Urinary bladder (tissue), 4 donors: ENCODE data around the gene CCDC57. TPM values are rescaled to one million over a fixed set of nuclear protein-coding genes. Genes with fewer than 3 reads are reported as not detected.
A peak's percentile ranks its signal among the peaks of the same experiment; 100 is the strongest.

Experiments
- DNase-seq: peaks from one replicate; pipeline ENCODE4 v3.0.0-alpha.2; 2015; ENCODE audit errors: extremely low spot score
- H3K27ac ChIP-seq: one replicate; pipeline ENCODE4 v1.5.1; 2013; ENCODE audit warnings: low read depth, mild to moderate bottlenecking, moderate library complexity
- H3K36me3 ChIP-seq: one replicate; pipeline ENCODE4 v1.6.1; 2013; ENCODE audit warnings: mild to moderate bottlenecking, moderate library complexity; ENCODE audit not compliant: insufficient read depth
- H3K4me1 ChIP-seq: one replicate; pipeline ENCODE4 v1.6.1; 2013; ENCODE audit warnings: mild to moderate bottlenecking, moderate library complexity; ENCODE audit not compliant: insufficient read depth
- H3K4me3 ChIP-seq: one replicate; pipeline ENCODE4 v1.5.1; 2013; ENCODE audit warnings: low read depth, low read length
- WGBS: extraction: QIAGEN DNeasy Blood & Tissue Kit; methylation state at CpG from one replicate; pipeline ENCODE4 v1.1.7; 2013; 5-methylcytosine and 5-hydroxymethylcytosine counted together
- polyA plus RNA-seq: library from polyadenylated mRNA; stranded (reverse); fragments of 200-250 nt; gene quantifications from one replicate; pipeline ENCODE4 v1.2.3, GENCODE V29; 2013
- total RNA-seq: library from RNA; depleted of rRNA; stranded (reverse); fragments of >200 nt; gene quantifications from one replicate; pipeline ENCODE4 v1.2.3, GENCODE V29; 2014
- donor health status: healthy with polysubstance abuse.
- donor health status: healthy.

CCDC57 gene
- total and polyA plus RNA-seq, 2 donors = 23.7 to 25.9 TPM

DNA sequence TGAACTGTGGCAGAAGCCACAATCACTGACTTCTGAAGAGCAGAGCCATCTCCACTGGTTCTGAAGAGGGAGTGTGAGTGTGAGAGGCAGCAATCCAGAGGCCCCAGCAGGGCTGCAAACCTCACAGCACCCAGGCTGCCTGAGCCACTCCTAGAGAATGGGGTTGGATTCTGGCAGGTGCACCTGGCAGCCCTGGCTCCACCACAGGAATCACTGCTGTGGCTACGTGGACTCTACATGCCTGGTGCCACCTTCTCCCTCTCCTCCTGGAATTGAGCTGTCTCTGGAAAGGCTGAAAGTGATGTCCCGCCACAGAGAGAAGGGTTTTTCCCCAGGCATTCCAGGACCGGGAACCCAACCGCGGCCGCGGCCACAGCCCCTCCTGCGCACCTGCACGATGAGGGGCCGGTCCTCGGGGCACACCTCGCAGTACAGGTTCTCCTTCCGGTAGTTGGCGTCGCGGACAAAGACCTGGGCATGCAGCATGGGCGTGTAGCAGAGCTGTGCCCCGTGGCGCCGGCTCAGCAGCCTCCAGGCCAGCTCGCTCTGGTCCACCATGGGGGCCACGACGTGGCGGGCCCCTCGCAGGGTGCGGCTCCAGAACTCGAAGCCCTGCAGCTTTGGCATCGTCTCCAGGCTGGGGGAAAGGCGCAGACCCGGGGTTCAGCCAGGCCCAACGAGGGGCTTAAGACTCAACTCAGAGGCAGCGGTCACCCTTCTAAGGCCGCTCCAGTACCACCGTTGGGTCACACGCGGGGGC is 148.0 kb downstream of the CCDC57 start:
- Histone ChIP-seq H3K4me1 (peaks cover 4% of the 10 kb centered on the region), H3K36me3 (no peaks in the 10 kb centered on the region), H3K4me3 (peak overlapping the region; percentile 94), H3K27ac (peak overlapping the region; percentile 45)
- WGBS = 33% methylated on average over 36 of the region's 36 CpGs
- DNase-seq = no peak

DNA sequence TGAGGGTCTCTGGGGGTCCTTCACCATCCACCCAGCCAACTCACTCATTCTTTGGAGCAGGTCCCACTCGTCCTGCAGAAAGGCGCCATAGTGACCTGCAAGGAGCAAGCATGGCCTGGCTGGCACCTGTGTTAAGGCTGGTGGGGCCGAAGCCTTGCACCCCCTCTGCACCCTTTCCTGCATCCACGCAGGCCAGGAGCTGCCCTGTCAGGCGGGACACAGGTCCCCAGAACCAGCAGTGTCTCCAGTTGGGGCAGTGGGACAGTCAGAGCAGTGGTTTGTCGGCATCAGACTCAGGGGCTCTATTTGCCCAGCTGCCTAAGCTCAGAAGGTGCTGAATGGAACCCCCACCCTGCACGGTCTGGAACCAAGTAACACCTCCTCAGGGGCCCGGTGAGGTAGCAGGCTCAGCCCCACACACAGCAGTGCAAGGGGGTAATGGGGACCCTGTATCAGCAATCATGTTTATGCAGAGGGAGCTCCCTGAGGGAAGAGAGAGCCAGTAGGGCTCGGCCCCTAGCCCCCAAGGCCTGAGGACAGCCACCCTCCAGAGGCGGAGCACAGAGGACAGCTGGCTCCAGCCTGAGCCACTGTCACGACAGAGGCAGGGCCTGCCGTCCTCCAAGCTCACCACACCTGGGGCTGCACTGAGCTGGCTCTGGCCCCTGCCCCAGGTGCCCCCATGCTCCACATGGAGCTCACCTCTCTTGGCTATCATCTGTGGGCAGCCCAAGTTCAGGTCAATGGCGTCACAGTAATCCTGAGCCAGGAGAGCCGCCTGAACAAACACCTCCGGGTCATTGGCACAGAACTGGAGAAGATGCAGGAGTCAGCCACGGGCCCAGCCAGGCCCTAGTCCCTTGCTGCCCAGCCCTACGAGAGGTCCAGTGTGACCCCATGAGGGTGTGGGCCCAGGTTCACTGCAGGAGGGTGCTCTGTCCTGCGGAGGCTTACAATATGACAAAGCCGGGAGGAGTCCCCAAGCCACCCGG is 148.9 kb downstream of the CCDC57 start:
- Histone ChIP-seq H3K36me3 (peaks cover 2% of the 10 kb centered on the region), H3K27ac (no peak overlapping the region), H3K4me3 (no peak overlapping the region), H3K4me1 (peaks cover 4% of the 10 kb centered on the region)
- WGBS = 80% methylated on average over 20 of the region's 20 CpGs
- no peak for DNase-seq

DNA sequence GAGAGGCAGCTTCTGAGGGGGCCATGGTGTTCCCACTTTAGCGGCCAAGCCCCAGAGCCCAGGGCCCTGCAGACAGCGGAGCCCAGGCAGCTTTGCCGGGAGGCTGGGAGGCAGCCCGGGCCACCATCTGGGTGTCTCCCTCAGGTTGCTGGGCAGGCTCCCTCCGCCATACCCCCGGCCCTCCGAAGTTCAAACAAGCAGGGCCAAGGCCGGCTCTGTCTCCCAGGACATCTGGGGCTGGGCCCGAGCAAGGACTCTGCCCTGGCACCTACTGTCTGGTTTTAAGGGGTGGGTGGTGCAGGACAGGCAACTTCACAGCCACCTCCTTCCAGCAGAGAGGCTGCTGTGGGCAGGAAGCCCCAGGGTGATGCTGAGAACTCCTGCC is 149.7 kb downstream of the CCDC57 start:
- 93% methylated on average over 9 of the region's 9 CpGs for WGBS
- H3K4me1 ChIP-seq = peaks cover 4% of the 10 kb centered on the region

DNA sequence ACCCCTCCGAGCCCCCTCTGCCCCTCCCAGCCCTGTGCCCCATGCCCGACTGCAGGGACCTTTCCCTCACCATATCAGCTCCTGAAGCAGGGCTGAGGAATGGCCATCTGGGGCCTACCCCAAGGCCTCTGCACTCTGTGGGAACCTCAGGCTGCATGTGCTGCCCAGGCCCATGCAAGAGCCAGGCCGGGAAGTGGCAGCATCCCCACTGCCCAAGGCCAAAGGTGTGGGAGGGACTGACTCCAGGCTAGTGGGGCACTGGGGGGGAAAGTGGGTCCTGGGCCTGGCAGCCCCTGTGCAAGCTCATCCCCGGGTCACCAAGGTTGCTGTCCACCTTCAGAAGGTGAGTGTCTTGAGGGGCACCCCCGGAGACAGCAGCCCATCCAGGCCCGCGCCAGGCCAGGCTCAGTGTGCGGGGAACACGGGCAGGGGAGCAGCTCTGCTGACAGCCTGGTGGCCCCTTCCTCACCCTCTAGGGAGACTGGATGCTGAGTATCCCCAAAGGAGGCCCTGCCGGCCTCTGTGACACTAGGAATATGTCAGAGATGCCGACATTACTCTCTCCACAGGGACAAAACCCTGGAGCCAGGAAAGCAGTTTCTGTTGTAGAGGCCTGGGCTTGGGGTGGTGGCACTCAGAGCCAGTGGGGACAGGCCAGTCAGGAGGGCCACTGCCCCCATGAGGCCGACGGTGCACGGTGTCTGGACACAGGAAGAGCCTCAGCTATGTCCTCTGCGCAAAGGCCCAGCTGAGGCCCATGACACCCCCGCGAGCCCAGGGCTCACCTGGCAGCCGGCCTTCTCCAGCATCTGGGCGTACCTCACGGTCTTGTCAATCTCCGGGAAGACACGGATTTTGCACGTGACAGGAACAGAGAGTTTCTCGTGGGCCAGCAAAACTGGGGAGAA is 150.3 kb downstream of the CCDC57 start:
- no peak overlapping the region for H3K27ac ChIP-seq
- no peak for DNase-seq
- H3K4me1 ChIP-seq = peaks cover 4% of the 10 kb centered on the region
- H3K36me3 ChIP-seq = peaks cover 2% of the 10 kb centered on the region
- no peak overlapping the region for H3K4me3 ChIP-seq
- WGBS = 85% methylated on average over 24 of the region's 24 CpGs

More for the DNA sequence above, 149.7 kb downstream of the CCDC57 start:
- Histone ChIP-seq H3K36me3 (peaks cover 2% of the 10 kb centered on the region), H3K4me3 (no peak overlapping the region), H3K27ac (no peak overlapping the region)
- no peak for DNase-seq

DNA sequence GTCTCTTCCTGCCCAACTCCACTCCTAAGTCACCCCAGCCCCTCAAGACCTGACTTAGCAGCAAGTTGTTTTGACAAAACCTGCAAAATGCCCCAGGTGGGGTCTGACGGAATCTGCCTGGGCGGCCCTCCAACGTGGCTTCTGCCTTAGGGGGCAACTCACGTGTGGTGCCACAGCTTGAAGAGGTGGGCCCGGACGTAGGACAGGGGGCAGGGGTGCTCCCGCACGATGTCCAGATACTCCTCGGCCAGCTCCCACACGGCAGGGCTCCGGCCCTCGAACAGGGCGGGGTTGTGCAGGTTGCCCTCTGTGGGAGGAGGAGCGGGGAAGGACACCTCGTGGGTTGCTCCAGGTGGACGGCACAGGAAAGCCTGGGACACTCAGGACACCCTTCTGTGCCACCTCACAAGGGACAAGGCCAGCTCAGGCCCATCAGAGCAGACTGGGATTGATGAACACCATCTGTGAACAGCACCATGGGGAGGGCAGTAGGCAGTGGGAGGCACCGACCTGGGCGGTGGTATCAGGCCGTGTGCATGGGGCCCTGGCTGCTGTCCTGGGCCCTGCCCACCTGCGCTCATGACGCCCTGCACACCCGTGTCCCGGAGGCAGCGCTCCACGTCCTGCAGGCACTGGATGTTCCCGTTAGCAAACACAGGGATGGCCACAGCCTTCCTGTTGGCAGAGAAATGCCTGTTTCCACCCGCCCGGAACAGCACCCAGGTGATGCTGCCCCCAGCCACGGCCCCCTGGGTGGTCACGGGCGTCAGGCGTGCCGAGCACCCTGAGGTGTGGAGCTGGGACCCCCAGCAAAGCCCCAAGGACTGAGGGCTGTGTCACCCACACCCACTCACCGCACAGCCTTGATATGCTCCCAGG is 151.4 kb downstream of the CCDC57 start:
- 90% methylated on average over 34 of the region's 34 CpGs for WGBS
- peaks cover 6% of the 10 kb centered on the region for H3K36me3 ChIP-seq
- no peak overlapping the region for H3K4me3 ChIP-seq
- peaks cover 2% of the 10 kb centered on the region for H3K4me1 ChIP-seq
- DNase-seq = no peak
- no peak overlapping the region for H3K27ac ChIP-seq

DNA sequence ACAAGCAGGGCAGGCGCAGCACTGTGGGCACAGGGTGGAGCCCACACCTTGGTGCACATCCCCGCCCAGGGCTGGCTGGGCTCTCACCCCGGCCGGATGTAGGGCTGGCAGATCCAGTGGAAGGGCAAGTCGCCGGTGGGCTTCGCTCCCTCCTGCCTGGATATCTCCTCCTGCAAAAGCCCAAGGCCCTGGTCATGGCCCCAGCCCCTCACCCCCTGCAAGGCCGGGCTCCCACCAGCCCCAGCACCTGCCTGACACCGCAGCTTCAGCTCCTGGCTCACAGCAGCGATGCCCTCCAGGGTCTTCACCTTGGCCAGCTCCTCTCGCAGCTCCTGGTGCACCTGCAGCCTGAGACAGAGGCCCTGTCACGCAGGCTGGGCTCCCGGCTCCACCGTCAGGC is 152.0 kb downstream of the CCDC57 start:
- Histone ChIP-seq H3K36me3 (peaks cover 6% of the 10 kb centered on the region), H3K4me3 (no peak overlapping the region), H3K4me1 (no peaks in the 10 kb centered on the region), H3K27ac (no peak overlapping the region)
- 85% methylated on average over 14 of the region's 14 CpGs for WGBS
- DNase-seq = no peak

DNA sequence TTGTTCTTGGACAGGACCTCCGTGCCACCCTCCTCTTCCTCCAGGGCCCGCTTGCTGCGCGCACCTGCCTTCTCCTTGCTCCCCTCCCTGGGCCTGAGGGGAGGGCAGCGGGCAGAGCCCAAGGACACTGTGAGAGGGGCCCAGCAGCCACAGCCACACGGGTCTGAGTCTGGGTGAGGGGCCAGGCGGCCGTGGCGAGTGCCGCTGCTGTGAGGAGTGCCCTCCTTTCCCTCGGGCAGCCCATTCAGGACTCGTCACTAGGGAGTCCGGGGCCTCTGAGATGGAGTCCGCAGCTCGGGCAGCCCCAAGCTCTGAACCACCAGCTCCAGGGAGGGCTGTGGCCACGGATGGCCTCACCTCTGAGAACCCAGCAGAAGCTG is 152.7 kb downstream of the CCDC57 start:
- H3K36me3 ChIP-seq = peaks cover 6% of the 10 kb centered on the region
- DNase-seq = no peak
- H3K27ac ChIP-seq = no peak overlapping the region
- H3K4me3 ChIP-seq = no peak overlapping the region
- 87% methylated on average over 16 of the region's 16 CpGs for WGBS
- H3K4me1 ChIP-seq = no peaks in the 10 kb centered on the region

DNA sequence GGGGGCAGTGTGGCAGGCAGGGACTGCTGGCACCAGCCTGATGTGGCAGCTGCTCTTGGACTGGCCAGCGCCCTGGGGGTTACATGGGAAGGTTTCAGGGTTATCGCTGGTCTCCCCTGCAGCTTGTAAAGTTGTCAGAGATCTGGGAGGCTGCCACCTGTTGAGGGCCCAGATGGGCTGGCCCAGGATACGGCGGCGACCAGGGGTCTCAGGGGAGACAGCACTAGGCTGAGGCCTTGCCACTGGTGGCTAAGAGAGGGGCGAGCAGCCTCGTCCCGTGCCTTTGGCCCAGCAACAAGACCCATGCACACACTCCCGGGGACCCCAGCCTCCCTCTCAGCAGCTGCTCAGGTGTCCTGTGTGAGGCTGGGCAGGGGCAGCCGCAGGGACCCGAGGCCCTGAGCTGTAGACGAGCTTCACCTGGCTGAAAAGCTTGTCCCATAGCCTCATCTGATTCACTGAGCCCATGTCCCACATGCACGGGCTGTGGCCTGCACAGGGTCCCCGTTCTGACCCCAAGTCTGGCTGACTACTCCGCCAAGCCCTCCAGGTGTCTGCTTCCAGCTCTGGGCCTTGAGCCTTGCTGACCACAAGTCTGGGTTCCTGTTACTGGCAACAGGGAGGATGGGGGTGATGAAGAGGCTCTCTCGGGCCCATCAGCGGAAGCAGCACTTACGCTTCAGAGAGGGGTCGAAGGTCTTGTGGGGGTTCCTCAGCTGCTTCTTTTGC is 153.2 kb downstream of the CCDC57 start:
- 74% methylated on average over 19 of the region's 19 CpGs for WGBS
- Histone ChIP-seq H3K36me3 (peaks cover 6% of the 10 kb centered on the region), H3K27ac (no peak overlapping the region), H3K4me3 (no peak overlapping the region), H3K4me1 (no peaks in the 10 kb centered on the region)
- no peak for DNase-seq

DNA sequence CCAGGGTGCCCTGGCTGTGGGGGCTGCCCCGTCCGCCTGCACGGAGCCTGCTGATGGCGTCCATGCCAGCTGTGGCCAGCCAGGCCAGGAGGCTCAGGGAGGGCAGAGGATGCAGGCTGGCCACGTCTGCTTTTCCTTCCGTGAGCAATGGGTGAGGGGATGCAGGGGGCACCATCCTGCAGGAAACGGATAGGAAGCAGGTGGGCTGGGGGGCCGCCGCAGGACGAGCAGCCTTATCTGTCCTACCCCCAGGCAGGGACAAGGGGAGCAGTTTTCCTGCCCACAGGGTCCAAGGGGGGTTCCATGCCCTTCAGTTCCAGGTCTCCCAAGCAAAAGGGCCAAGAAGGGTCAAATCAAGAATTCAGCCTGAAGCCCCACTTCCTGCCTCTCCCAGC is 153.8 kb downstream of the CCDC57 start:
- H3K4me3 ChIP-seq = no peak overlapping the region
- H3K36me3 ChIP-seq = peaks cover 6% of the 10 kb centered on the region
- DNase-seq = no peak
- no peaks in the 10 kb centered on the region for H3K4me1 ChIP-seq
- H3K27ac ChIP-seq = no peak overlapping the region
- 79% methylated on average over 10 of the region's 10 CpGs for WGBS

DNA sequence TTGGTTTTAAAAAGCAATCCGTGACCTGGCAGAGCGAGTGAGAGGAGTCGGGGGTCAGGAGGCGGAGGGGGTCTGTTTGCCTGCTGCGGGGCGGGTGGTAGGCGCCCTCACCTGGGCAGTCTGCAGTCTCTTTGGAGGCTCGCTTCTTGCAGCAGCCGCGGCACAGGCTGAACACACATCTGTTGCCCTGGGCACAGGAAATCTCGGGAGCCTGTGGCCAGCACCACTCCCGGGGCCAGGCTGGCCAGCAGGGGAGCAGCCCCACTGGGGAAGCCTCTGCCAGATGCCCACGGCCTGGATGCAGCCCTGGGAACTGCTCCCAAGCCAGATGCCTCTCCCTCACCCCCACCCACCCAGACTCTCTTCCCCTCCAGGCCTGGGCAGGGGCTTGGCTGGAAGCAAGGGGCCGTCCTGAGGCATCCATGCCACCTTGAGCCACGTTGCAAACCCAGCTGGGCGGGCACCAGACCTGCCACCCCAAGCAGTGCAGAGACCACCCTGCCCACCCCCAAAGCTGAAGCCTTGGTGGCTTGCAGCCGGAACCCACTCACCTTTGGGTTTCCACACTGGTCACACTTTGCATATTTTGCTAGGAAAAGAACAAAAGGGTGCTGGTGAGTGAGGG is 154.3 kb downstream of the CCDC57 start:
- Histone ChIP-seq H3K4me3 (no peak overlapping the region), H3K4me1 (no peaks in the 10 kb centered on the region), H3K36me3 (peaks cover 6% of the 10 kb centered on the region), H3K27ac (no peak overlapping the region)
- no peak for DNase-seq
- 75% methylated on average over 17 of the region's 17 CpGs for WGBS

DNA sequence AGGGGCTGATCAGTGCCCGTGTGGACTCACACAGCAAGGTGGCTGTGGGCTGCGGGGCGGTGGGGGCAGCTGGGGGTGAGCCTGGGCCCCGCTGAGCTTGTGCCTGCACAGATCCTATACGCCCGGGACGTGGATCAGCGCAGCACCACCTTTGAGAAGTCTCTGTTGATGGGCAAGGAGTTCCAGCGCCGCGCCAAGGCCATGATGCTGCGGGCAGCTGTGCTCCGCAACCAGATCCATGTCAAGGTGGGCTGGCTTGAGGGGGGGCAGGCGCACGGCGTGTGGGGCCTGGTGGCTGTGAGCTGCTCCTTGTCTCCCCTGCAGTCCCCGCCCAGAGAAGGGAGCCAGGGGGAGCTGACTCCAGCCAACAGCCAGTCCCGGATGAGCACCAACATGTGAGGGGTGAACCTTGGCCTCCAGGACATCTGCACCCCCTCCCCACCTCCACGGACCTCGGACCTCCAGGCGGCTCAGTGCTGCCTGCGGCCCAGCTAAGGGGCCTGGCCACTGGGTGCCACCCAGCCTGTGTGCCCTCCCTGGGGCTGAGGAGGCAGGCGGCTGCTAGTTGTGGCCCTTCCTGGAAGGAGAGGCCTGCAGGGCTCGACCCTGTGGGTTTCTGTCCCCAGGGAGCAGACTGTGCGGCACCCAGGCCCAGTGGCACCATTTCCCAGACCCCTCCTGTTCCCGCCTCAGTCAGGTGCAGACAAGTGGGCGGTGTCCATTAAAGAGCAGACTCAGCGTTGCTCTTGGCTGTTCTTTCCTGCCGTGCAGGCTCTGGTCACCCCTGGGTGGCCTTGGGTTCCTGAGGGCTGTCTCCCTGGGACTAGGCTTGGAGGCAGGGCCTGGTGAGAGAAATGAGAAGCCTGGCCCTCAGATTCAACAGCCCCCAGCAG is 155.7 kb downstream of the CCDC57 start:
- H3K4me1 ChIP-seq = peaks cover 2% of the 10 kb centered on the region
- DNase-seq = no peak
- peaks cover 6% of the 10 kb centered on the region for H3K36me3 ChIP-seq
- WGBS = 80% methylated on average over 29 of the region's 29 CpGs
- H3K4me3 ChIP-seq = no peak overlapping the region
- no peak overlapping the region for H3K27ac ChIP-seq
